Pancreas (tissue), 10 donors: ENCODE measurements around the gene TDRKH. TPM values are rescaled to one million over a fixed set of nuclear protein-coding genes. Genes with fewer than 3 reads are reported as not detected.
A peak's percentile ranks its signal among the peaks of the same experiment; 100 is the strongest.

Source experiments
- ATAC-seq, 4 donors: fragments of 200-7000 bp; cut with Tn5 transposase; one replicate each; pipeline versions ENCODE4 v1.8.0 to v1.9.1; 2020; ENCODE audit warnings: mild to moderate bottlenecking in 4 of 4, moderate library complexity in 4 of 4
- DNase-seq, 6 donors: peaks; one replicate each; pipeline ENCODE4 v3.0.0-alpha.2; 2020
- FAIRE-seq: peaks from 2 replicates; lab custom pipeline; 2012; peaks lifted over from hg19 to GRCh38; lab: Jason Lieb, UNC
- H3K27ac ChIP-seq, 4 donors: fragments of 200-600 bp; sonication (generic); 1 replicate in 3 of 4; 2 replicates in 1 of 4; pipeline versions ENCODE4 v1.5.0 to v1.8.0; 2020
- H3K27me3 ChIP-seq, 4 donors: fragments of 200-600 bp; one replicate each; pipeline ENCODE4 v1.8.0; 2021
- H3K36me3 ChIP-seq, 3 donors: fragments of 200-600 bp; sonication (generic) in 1 of 3; one replicate each; pipeline versions ENCODE4 v1.5.0 to v1.8.0; 2020 to 2021
- H3K4me1 ChIP-seq, 3 donors: fragments of 200-600 bp; one replicate each; pipeline ENCODE4 v1.8.0; 2021
- H3K4me3 ChIP-seq, 4 donors: fragments of 200-600 bp; sonication (generic) in 2 of 4; one replicate each; pipeline versions ENCODE4 v1.5.0 to v1.8.0; 2020 to 2021
- H3K9me3 ChIP-seq, 4 donors: fragments of 200-600 bp; one replicate each; pipeline ENCODE4 v1.8.0; 2021
- CTCF ChIP-seq, 4 donors: fragments of 200-600 bp; sonication (generic) in 3 of 4; IDR thresholded peaks; one replicate each; pipeline versions ENCODE4 v1.5.0 to v1.8.0; 2021; ENCODE audit warnings: antibody characterized with exemption in 4 of 4
- WGBS, 2 donors: extraction: QIAGEN DNeasy Blood & Tissue Kit; methylation state at CpG; one replicate each; pipeline ENCODE4 v1.1.7; 2013; 5-methylcytosine and 5-hydroxymethylcytosine counted together
- intact Hi-C, 3 donors: fragments of 100-400 bp; cut with DNase I; formaldehyde crosslinking; loops; one replicate each; pipeline versions ENCODE4 v1.11.1 to v1.14.2; 2022
- polyA plus RNA-seq, 2 donors: library from polyadenylated mRNA; stranded (reverse); fragments of 200-250 nt; gene quantifications; one replicate each; pipeline ENCODE4 v1.2.3, GENCODE V29; 2013
- total RNA-seq, 6 donors: library from RNA; stranded (reverse); fragmentation: NEBNext Ultra II Directional in 4 of 6; extraction: Animal tissue kit (Norgen Biotek cat#: 25700) in 4 of 6; gene quantifications; one replicate each; pipeline versions ENCODE4 v1.2.1 to v1.2.4, GENCODE V29; 2021 to 2023
- donor health status: healthy with polysubstance abuse.
- donor health status: DM: no; HTN: no; CAD: no; lungs with moderate emphysema.
- donor health status: DM: no; HTN: no; CAD: no.
- donor health status: control.
- donor health status: control.
- donor health status: Bipolar disorder and iron deficiency.
- donor health status: DM: yes; HTN: yes; CAD: no.
- donor health status: DM: no; HTN: no; CAD: no.
- donor health status: DM: no; HTN: no; CAD: no.
- donor health status: DM: yes; HTN: yes; CAD: no.

The TDRKH gene
- total and polyA plus RNA-seq, 8 donors, result 2.6 to 7.5 (median 3.7) TPM

- 79 to 81% methylated on average over 26 of the region's 26 CpGs for WGBS, 2 donors
- no peak for TF ChIP-seq CTCF (IDR thresholded peaks at IDR 0.05)
- Histone ChIP-seq H3K27ac (no peak overlapping the region), H3K9me3 (no peaks in the 10 kb centered on the region), H3K36me3 (peaks cover 0 to 59% (median 23%) of the 10 kb centered on the region in 3 donors), H3K27me3 (no peaks in the 10 kb centered on the region), H3K4me1 (peaks cover 9 to 21% (median 18%) of the 10 kb centered on the region in 3 donors), H3K4me3 (no peak overlapping the region)
- peak in 2 of 6 donors; percentile 45 to 67 for DNase-seq
- ATAC-seq, result no peak
- no peak for FAIRE-seq
- intact Hi-C loops, result no loop called here
Measured at GRCh38 chr1:151816548-151817352, 26.4 kb upstream of the TDRKH start.

GRCh38 chr1:151815716-151816327, 25.5 kb upstream of the TDRKH start:
- no peak overlapping the region for H3K27ac ChIP-seq
- ATAC-seq (no peak), DNase-seq (peak in 2 of 6 donors; percentile 38 to 47), FAIRE-seq (no peak)
- no peak overlapping the region for H3K4me3 ChIP-seq
- H3K9me3 ChIP-seq, result no peaks in the 10 kb centered on the region
- WGBS, 2 donors, result 85 to 96% methylated on average over 12 of the region's 12 CpGs
- TF ChIP-seq CTCF (IDR thresholded peaks at IDR 0.05), result no peak
- peaks cover 9 to 14% (median 12%) of the 10 kb centered on the region in 3 donors for H3K4me1 ChIP-seq
- H3K27me3 ChIP-seq, result no peaks in the 10 kb centered on the region
- H3K36me3 ChIP-seq, result peaks cover 0 to 68% (median 23%) of the 10 kb centered on the region in 3 donors
- intact Hi-C loops, result no loop called here

DNA sequence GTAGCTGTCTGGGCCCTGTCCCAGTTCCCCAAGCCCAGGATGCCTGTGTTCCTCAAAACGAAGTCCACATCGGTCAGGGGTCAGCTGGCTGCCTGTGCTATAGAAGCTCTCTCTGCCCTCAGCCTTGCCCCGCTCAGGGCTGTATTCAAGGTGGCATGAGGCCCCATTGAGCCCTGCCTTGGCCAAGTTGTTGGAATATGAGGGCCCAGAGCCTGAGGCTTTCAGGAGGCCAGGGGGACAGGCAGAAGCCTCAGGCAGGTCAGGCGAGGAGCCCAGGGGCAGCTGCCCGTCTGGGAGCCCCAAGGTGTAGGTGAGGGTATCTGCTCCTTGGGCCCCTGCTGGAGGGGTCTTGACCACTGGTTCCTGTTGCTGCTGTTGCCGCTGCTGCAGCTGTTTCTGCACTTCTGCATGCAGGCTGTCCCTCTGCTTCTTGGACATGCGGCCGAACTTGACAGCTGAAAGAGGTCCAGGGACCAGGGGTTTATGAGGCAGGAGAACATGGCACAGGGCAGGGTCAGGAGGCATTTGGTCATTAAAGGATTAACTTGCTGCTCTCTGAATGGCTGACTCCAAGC, 24.8 kb upstream of the TDRKH start:
- peaks cover 0 to 69% (median 23%) of the 10 kb centered on the region in 3 donors for H3K36me3 ChIP-seq
- no peak overlapping the region for H3K27ac ChIP-seq
- WGBS, 2 donors, result 89 to 90% methylated on average over 8 of the region's 8 CpGs
- no peak for TF ChIP-seq CTCF (IDR thresholded peaks at IDR 0.05)
- peaks cover 4 to 10% (median 9%) of the 10 kb centered on the region in 3 donors for H3K4me1 ChIP-seq
- H3K27me3 ChIP-seq, result no peaks in the 10 kb centered on the region
- DNase-seq (peak in 2 of 6 donors; percentile 35 to 61), FAIRE-seq (no peak), ATAC-seq (no peak)
- intact Hi-C loops, result no loop called here
- H3K9me3 ChIP-seq, result no peaks in the 10 kb centered on the region
- H3K4me3 ChIP-seq, result no peak overlapping the region

DNA sequence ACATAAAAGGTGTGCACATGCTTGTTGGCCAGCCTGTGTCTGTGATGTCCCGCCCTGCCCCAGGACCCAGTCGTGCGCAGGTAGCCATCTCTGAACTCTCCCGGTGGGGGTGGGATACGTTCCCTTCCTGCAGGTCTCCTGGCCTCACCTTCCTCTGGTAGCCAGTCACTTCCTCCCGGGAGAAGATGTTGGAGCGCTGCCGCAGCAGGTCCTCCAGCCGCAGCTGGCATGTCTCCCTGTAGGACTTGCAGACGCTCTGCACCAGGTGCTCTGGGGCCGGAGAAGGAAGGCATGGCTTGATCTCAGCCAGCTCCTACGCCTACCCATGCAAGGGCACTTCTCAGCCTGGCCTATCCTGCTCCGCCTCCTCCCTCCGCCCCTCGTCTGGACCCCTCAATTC, 24.1 kb upstream of the TDRKH start:
- intact Hi-C loops, result no loop called here
- DNase-seq (peak in 2 of 6 donors; percentile 49 to 63), FAIRE-seq (no peak), ATAC-seq (no peak)
- Histone ChIP-seq H3K4me3 (no peak overlapping the region), H3K9me3 (no peaks in the 10 kb centered on the region), H3K27ac (no peak overlapping the region), H3K36me3 (peaks cover 0 to 69% (median 23%) of the 10 kb centered on the region in 3 donors), H3K4me1 (peaks cover 0 to 16% (median 8%) of the 10 kb centered on the region in 3 donors), H3K27me3 (no peaks in the 10 kb centered on the region)
- no peak for TF ChIP-seq CTCF (IDR thresholded peaks at IDR 0.05)
- 89 to 91% methylated on average over 15 of the region's 15 CpGs for WGBS, 2 donors
